Gastroesophageal sphincter (tissue), 3 donors: ENCODE measurements around the gene DRC7.

ENCODE experiments used
- CTCF ChIP-seq, 4 experiments: fragments of 200-600 bp in 2 of 4; fragments of 450-650 bp in 2 of 4; sonication (generic) in 1 of 4; IDR thresholded peaks; one replicate each; pipeline ENCODE4 v1.5.1; 2017 to 2019; ENCODE audit warnings: antibody characterized with exemption in 4 of 4, mild to moderate bottlenecking in 2 of 4, moderate library complexity in 2 of 4
- EP300 ChIP-seq: sonication (generic); formaldehyde crosslinking; IDR thresholded peaks from one replicate; pipeline ENCODE4 v1.6.1; 2017; ENCODE audit warnings: antibody characterized with exemption, mild to moderate bottlenecking
- POLR2AphosphoS5 ChIP-seq: sonication (generic); formaldehyde crosslinking; IDR thresholded peaks from one replicate; pipeline ENCODE4 v1.6.1; 2017; ENCODE audit warnings: antibody characterized with exemption

- TF ChIP-seq CTCF (IDR thresholded peaks at IDR 0.05) (no peak), EP300 (no peak), POLR2AphosphoS5 (no peak)
Measured at GRCh38 chr16:57770361-57770760, 75.8 kb downstream of the DRC7 start.
